ENCODE results near the gene RASGRP1.

Gene RASGRP1

DNA sequence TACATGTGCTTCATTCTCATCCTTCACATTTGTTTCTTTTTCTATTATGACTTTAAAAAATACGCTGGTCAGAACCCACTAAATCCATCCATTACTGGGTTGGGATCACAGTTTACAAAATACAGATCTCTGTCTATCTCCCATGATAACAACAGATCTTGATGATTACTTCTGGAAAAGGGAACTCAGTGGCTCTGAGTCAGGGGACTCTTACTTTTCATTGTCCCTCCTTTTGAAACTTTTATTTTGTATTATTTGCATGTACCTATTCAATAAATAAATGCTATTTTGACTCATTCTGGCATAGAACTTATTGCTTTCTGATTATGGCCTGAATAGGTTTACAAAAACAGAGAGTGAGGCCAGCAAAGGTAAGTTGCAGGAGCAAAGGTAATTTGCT is 11.6 kb upstream of the RASGRP1 start:
- DNase-seq (ENCODE audit: low read depth in 2 of 2) = no peak

DNA sequence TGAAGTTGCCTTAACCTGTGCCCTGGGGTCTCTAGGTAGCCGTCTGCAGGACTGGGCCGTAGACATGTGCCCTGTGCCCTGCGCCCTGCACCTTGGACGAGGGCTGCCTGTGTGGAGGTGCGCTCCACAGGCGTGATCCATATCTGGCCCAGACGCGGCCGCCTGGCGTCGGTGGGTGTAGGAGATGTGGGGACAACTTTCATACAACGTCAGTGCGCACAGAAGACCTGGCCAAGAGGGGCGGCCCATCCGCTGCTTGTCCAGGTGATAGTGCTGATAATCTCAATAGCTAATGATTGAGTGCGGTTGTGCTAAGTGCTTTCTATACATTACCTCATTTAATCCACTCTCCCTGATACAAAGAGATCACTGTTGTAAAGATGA is 665 bp upstream of the RASGRP1 start:
- DNase-seq (ENCODE audit: low read depth in 2 of 2) = no peak

DNA sequence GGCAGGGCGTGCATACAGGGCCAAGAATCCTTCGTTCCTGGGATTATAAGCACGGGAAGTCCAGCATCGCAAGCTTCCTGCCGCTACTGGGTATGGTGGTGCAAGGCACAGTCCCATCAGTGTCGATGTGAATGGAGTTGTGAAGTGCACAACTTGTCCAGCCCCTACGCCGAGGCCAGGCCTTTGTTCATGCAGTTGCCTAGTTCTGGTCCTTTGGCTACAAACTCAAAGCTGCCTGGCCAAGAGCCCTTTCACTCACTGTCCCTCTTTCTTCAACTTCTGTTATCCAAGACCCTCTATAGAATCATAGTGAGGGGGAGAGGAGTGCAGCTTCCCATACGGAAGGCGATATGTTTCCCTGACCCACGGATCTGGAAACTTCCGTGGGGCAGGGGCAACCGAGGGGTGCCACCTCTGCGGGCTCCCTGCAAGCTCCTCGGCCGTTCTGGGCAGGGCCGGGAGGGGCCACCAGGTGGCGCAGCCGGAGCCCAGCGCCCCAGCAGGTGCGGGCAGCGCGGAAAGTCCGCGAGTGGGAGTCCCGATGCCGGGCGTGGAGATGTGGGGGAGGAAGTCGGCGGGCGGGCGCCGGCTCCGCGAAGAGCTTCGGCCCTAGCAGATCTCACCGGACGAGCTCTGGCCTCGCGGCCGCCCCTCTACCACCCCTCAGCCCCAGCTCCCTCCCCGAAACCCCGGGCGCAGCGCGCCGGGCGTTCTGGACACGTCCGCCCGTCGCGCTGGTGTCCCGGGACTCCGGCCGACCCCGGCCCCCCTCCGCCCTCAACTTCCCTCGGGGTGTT is 693 bp downstream of the RASGRP1 start:
- peak; percentile 80 to 84 for DNase-seq (ENCODE audit: low read depth in 2 of 2)

DNA sequence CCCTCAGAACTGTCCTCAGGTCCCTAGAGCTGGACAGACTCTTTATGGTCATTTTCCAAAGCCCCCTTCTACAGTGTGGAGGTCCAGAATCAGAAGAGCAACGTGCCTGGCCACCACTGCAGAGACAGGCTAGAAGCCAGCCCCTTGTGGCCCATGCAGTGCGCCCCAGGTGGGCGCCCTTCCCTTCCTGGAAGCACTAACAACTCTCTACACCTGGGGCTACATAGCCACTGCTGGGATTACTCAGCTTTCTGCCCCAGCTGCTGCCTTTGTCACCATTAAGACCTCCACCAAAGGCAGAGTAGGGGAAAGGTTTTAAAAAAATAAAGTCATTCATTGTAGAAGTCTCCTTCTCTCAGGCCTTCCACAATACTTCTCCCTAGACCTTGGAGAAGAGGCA is 2.3 kb downstream of the RASGRP1 start:
- no peak for DNase-seq (ENCODE audit: low read depth in 2 of 2)

DNA sequence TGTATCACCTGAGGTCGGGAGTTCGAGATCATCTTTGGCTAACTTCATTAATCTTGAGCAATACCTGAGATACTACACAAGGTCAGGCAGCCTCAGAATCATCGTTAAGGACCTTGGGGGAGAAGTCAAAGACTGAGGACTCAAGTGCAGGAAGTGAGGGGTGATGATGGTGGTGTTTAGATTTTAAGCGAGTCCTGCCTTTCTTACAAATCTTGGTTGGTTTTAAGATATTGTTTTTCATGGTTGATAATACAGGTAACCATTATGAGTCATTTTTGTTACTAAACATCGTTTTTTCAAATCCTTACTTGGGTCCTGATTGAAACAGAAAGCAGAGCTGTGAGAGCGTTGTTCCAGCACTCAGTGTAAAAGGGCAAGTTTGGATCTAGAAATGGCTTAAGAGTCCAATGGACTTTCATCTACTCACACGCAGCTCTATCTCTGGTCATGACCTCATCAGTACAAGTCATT is 4.1 kb downstream of the RASGRP1 start:
- DNase-seq (ENCODE audit: low read depth in 2 of 2) = no peak

DNA sequence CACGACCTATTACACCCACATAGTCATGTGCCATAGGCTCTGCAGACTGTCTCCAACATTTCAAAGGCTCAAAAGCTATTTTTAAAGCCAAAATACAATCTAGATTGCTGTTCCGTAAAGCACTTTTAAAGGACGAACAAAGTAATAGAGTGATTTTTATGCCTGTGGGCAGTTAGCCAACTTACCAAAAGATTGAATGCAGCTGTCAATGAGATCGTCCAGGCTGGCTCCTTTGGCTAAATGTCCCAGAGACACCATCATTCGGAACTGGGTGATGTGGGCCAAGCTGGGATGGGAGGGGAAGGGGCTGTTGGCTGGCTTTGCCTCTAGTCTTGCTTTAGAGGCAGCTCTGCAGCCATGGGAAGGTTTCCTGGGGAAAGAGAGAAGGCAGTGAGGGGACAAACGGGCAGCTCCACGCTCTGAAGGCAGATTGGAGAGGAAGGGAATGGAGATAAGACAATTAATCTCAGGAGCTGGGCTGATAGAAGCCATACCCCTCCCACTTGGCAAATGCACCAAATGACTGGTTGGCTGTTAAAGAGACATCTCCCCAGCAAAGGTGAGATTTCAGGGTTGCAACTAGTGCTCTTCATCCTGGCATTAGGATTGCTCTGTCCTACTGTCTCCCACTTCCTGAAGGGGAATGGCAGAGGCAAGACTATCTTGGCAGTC is 4.8 kb downstream of the RASGRP1 start:
- DNase-seq (ENCODE audit: low read depth in 2 of 2) = no peak

DNA sequence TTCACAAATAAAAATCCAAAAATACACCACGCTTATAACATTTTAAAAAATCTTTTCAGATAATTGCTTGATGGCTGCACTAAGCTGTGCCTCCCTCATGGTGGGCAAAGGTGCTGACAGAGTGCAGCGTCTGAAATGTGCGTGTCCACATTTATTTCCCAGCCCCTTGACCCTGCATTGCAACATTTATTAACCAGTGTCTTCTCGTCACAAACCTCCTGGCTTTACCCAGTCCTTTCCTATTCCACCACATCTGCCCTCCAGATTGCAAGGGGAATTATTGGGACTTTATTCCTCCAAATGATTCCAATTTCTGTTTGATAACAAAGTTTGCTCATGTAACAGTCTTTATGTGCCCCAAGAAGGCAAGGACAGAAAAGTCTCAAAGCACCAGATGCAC is 5.5 kb downstream of the RASGRP1 start:
- no peak for DNase-seq (ENCODE audit: low read depth in 2 of 2)

DNA sequence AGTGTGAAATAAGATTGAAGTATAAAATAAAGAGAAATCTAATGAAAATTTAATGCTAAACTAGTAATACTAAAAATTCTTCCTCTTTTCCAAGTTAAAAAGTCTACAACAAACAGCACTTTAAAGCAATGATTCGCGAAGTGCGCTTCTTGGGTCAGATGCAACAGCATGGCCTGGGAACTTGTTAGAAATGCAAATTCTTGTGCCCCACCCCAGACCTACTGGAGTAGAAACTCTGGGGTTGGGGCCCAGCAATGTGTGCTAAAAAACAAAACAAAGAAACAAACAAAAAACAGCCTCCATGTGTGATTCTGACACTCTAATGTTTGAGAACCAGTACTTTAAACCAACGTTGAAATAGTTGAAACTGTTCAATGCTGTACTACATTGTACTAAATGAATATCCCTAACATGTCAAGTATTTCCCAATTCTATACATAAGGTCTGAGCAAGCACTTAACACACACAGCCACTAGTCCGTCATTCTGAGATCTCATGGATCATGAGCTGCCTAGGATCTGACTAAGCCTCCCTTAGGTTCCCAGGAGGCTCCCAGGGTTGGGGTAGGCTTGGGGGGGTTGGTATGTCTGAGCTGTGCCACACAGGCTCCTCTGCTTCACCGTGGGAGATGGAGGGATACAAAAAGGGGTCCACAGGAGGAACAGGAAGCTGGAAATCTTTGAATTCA is 6.1 kb downstream of the RASGRP1 start:
- no peak for DNase-seq (ENCODE audit: low read depth in 2 of 2)

DNA sequence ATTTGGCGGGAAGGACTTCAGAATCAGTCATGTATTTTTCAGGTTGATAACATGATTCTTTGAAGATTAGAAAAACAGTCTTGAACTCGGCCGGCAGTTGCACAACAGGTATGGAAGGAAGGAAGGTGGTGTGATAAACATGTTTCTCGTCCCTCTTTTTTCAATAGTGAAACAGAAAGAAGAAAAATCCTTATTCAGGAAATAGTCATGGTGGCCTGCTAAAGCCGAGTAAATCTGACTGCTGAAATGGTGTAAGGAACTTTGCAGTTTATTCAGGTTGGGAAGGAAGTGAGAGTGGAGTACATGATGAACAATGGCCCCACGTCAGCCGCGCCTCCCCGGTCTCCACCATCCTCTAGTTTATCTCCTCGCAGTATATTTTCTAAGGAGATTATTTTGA is 6.7 kb downstream of the RASGRP1 start:
- DNase-seq (ENCODE audit: low read depth in 2 of 2) = no peak

DNA sequence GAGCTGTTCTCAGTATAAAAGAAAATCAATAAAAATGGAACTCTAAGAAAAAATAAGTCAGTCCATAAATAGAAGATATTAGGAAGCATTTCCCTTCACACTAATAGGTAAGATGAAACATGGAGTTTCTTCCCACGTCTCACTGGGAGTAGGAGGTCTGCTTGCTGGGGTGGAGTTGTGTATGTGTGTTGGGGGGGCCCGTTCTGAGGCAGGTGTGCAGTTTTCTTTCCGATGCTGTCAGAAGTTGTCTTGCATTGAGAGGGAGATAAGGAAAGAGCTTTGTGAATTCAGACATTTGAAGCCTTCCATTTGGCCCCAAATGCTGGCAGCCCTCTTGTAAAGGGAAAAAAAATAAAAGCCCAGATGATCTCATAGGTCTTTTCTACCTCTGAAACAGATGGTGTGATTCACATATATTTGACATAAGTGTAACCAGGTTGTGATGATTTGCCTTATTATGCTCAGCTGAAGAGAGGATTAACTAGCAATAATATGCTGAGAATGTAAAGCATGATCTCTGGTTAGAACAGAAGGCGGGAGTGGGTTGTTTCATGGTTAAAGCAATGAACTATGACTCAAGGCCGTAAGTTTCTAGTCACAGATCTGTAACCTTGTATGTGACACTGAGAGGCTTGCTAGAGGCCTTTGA is 8.8 kb downstream of the RASGRP1 start:
- DNase-seq (ENCODE audit: low read depth in 2 of 2) = no peak

DNA sequence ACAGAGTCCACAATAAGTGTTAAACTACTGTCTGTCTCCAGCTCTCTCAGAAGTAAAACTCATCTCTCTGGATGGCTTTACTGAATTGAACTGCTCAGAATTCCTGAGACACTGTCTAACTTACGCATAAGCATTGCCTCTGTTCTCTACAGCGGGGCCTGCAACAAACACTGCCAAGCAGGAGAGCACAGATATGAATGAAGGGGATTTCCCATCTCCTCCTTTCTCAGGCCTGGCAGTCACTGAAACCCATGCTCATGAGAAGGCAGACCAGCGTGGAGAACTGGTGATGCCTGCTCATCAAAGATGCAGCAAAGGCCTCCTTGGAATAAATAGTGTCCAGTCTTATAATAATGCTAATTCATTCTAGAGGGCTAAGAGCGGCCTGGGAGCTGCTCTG is 10.3 kb downstream of the RASGRP1 start:
- DNase-seq (ENCODE audit: low read depth in 2 of 2) = no peak

DNA sequence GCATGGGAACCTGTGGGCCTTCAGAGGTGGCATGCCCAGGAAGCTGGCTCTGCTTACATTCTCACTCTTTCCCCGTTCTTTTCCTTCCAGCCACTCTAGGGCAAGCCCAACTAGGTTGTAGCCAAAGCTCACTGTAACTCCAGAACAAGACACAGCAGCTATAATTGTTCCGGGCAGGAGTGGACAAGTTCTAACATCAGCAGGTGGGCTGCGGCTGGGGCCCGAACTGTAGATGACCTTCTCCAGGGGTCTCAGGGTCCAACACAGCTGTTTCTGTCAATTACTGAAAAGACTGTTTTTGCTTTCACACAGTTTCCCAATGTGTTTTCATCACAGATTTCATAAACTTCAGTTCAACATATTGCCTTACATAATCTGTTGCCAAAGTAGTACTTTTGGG is 11.5 kb downstream of the RASGRP1 start:
- no peak for DNase-seq (ENCODE audit: low read depth in 2 of 2)

DNA sequence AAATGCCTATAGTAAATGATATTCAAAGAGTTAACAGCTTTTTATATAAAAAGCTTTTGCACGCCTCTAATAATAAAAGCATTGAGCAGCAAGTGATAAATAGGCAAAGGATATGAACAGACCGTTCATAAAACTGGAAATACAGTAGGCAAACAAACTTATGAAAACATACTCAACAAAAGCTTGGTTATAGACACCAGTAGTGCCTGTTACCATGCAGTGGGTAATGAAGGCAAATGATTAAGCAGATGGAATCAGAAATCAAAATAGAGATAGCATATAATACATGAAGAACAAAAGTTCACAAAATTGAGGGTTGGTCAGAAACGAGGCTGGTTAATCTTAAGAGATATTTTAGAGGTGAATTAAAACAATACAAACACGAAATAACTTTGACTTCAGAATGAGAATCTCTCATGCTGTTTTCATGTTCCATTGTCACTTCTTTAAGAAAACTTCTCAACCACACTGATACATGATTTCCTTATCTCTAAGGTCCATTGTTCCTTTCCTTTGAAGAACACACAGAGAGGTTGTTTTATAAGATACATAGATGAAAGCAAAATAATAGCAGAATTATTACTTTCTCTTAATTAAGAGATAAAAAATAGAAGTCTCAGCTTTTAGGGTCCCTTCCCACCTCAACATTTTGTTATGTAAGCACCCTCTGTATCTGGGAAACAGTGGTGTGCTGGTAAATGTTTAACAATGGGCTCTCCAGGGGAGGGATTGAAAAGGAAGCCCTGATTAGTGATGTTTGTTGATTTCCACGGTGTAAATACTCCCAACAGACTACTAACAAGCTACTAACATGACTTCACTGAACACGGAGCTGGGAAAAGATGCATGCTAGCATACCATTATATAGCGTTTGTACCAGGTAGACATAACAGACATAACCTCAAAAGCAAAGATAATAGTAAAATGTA is 12.6 kb downstream of the RASGRP1 start:
- DNase-seq (ENCODE audit: low read depth in 2 of 2) = no peak

DNA sequence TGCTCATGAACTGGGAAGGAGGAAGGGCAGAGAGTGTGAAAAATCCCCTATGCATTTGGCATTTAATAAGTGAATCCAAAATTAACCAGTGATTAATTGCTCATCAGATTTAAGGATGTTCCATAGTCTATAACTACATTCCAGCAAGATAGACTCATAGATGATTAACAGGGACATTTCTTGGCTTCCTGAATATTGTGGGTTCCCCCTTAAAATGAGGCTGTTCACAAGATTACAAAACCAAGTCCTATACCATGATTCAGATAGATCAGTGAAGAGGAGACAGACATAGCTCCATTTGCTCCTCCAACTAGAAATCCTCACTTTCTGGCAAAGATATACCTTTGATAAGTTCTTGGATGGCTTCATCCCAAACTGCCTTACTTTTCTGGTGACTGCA is 15.4 kb downstream of the RASGRP1 start:
- no peak for DNase-seq (ENCODE audit: low read depth in 2 of 2)

DNA sequence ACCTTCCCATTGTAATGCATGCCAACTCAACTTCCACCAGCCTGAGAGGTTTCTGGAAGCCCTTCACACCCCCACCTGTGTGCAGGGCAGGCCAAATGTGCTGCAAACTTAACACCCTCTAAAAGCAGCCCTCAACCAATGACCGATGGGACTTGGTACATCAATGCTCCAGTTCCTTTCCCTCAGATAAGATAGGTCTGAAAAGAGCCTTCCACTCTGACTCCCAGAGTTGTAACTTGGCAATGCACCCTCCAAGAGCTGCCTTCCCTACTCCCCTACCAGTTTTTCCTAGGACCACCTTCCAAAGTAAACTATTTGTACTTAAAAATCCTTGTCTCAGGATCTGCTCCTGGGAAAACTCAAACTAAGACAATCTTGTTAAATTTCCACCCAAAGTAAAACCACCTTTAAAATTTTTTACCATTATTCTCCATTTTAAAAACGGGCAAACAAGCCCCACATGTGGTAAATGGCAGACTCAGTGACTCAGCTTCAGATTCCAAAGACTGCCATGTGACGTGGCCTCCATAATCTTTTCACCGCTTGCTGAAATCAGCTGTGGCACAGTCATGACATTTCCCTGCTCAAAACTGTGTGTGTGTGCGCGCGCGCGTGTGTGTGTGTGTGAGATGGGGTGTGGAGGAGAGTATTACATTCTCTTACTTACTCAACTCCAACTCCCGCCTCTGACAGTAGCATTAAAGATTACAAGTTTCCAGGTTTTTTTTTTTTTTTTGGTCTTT is 17.2 kb downstream of the RASGRP1 start:
- no peak for DNase-seq (ENCODE audit: low read depth in 2 of 2)

DNA sequence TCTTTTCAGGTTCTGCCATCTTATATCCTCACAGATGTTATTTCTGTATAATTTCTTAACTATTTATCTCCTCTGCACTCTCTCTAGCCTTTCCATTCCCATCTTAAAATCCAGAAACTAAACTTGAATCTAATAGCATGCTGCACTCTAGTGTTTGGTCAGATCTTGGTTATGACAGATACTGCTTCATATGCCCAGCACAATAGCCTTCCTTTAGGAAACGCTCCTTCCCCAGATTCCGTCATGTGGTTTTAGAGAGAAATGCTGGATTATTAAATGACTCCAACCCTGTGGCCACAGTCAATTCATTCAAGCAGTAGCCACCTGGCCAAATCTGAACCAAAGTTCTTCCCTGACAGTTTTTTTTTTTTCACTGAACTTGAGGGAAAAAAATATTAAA is 19.4 kb downstream of the RASGRP1 start:
- no peak for DNase-seq (ENCODE audit: low read depth in 2 of 2)

DNA sequence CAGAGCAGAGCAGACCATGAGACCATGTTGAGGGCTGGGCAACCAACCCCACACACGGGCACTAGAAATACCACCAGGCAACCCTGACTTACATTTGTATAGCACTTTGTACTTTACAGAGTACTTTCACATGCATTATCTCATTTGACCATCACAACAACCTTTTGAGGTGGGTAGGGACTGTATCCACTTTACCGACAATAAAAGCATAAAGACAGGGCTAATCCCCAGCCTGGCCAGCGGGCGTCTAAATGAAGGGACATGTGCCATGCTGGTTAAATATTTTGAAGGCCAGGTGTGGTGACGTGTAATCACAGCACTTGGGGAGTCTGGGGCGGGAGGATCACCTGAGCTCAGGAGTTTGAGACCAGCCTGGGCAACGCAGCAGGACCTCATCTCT is 23.6 kb downstream of the RASGRP1 start:
- DNase-seq (ENCODE audit: low read depth in 2 of 2) = no peak

DNA sequence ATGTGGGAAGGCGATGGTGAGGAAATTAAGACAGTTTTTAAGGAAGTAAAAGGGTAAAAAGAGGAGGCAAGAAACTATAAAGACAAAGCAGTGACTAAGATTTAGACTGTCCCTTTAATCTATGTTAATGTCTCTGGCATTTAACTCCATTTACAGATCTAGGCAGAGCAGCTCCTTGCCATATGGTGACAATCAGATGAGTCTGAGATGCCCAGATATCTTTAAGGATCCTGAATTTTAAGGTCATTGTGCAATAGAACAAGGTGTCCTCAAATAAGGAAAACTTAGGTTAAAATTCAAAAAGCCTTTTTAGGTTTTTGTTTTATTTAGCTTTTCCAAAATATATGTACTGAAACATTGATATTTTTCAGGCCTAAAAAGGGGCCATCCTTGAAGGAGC is 24.1 kb downstream of the RASGRP1 start:
- DNase-seq (ENCODE audit: low read depth in 2 of 2) = no peak

DNA sequence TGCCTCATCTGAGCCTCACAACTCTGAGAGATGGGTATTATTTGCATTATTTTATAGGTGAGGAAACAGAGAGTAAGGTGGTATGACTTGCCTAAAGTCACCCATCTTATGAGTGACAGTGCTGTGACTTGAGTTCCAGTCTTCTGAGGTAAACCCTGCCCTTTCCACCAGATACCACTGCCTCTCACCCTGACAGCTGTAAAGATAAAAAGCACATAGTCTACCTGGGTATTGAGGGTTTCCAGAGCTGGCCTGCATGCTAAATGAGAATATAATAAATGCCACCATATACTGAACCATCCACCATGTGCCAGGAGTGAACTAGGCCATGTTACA is 25.6 kb downstream of the RASGRP1 start:
- DNase-seq (ENCODE audit: low read depth in 2 of 2) = no peak

DNA sequence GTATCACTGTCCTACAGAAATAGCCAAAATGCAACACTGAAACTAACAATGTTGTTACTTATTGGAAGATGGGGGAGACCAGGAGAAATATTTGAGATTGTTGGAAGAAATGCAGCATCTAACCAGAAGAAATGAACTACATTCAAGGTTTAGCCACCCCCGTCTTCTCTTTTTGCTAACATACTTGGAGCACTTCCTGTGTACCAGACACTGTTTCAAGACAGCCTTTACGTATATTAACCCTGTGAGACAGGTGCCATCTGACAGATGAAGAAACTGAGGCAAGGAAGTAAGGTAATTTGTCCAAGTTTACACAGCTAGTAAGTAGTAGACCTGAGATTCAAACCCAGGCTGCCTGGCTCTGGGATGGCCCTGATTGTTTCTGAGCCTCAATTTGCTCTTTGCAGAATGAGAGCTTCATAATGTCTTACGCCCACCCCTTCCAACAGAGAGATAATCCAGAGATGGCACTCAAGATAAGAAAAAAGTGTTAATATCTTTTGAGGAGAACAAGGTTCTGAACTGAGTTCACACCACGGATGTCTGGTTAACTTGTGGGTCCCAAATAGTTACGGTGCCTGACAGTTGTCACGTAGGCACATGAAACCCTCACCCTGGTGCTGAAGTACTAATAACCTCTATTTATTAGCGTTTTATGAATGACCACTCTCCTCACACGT is 26.1 kb downstream of the RASGRP1 start:
- no peak for DNase-seq (ENCODE audit: low read depth in 2 of 2)

Data from stimulated activated CD4-positive, alpha-beta T cell treated with anti-CD3 and anti-CD28 coated beads, Interleukin-12 subunit alpha, Interleukin-12 subunit beta, amount 100 ng/mL, for 24 hours (primary cell).